GM19455 (cell line): ENCODE results near the gene AMTN.
"Not testable (repeated sequence)": the region's sequence is repeated elsewhere in the genome, so short reads cannot be mapped to it uniquely, and the experiment has no call there.

ENCODE experiments used
- ATAC-seq: cut with Tn5 transposase; IDR thresholded peaks from one replicate; pipeline ENCODE4 v1.9.1; 2021; ENCODE audit not compliant: unreplicated experiment

Gene AMTN, protein sequence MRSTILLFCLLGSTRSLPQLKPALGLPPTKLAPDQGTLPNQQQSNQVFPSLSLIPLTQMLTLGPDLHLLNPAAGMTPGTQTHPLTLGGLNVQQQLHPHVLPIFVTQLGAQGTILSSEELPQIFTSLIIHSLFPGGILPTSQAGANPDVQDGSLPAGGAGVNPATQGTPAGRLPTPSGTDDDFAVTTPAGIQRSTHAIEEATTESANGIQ

DNA sequence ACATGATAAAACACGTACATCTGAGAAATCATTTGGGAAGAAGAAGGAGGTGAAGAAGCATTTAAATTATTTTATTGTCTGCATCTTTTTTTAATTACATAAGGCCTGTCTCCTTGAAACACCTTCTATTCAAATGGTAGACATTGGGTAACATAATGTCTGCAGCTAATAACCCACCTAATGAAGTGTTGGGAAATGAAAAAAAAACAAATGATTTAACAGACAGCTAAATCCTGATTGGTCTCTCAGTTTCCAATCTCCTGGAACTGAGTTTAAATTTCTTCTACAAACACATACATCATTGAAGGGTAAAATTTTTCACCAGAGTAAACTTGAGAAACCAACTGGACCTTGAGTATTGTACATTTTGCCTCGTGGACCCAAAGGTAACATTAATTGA, at the start of gene AMTN:
AMTN (plus strand) TSS at position 301 of the 400 bp plus-strand sequence. CDS start 209 bp downstream, outside the sequence.
- ATAC-seq = no peak

DNA sequence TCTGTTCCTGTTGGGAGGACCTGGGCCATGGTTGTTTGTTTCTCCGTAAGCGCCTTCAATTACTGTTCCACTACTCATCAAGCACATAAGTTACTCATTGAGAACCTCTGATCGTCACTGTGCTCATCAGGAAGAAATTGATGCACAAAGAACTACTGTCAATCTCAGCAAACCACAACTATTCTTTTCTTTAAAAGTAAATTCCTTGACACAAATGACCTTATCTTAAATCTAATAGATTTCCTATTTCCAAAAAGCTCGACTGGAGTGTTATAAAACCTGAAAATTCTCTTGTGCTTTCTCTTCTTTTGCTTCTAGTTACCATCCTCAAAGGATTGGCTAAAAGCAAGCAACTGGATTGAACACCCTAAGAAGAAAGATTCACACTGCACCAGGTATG, 46.5 kb upstream of the AMTN start, which contains the start of gene MUC7:
MUC7 (plus strand) TSS at position 301 of the 400 bp plus-strand sequence. CDS start 1,825 bp downstream, outside the sequence.
- ATAC-seq = no peak

DNA sequence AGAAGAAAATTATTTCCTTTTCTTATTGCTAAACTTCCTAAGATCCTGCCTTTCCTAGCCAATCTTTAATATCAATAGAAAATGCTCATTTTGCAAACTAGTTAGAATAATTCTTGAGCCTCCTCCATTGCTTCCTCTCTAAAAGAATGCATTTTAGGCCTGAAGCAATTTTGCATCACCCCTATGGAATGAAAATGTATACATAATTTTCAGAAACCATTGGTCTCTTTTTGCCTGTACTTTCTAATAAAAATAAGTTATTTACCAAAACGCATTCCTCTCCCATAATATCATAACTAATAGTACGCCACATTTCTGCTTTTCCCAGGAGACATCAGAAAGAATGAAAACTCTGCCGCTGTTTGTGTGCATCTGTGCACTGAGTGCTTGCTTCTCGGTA, 44.7 kb upstream of the AMTN start:
- ATAC-seq = no peak

DNA sequence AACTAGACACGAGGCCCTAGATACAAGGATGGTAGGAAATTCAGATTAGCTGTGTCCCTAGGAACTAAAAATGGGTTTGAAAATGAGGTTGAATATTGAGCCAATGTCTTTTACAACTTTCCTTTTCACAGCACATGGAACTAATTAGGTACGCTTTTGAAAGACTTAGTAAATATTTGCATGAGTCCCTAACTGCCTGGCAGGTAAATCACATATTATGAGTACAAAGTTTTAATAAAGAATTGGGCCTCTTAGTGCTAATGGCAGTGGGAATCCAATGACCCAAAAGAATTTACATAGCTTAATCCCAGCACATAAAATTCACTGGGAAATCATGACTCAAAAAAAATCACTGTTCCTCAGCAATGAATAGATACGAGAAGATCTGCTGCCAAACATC, 29.6 kb upstream of the AMTN start:
- no peak for ATAC-seq

DNA sequence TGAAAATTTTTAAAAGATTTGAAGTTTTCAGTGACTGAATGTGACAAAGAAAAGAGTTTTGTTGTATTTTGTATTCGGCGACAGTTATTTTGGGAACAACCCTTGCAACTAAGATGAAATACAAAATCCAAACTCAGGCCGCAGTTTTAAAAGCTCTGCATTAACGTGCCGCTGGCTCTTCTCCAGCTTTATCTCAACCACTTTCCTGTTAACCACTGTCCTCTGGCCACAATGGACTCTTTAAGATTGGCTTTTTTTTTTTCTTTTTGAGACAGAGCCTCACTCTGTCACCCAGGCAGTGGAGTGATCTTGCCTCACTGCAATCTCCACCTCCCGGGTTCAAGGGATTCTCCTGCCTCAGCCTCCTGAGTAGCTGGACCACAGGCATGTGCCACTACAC, 22.1 kb upstream of the AMTN start:
- ATAC-seq = no peak

DNA sequence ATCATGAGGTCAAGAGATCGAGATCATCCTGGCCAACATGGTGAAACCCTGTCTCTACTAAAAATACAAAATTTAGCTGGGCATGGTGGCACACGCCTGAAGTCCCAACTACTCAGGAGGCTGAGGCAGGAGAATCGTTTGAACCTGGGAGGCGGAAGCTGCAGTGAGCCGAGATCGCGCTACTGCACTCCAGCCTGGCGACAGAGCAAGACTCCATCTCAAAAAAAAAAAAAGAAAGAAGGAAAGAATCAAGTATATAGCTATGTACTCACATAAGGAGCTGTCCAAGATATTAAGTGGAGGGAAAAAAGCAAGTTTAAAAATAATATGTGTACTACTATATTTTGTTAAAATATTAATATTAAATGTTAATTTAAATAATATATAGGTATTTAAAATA, 16.5 kb upstream of the AMTN start:
- not testable (repeated sequence) for ATAC-seq

DNA sequence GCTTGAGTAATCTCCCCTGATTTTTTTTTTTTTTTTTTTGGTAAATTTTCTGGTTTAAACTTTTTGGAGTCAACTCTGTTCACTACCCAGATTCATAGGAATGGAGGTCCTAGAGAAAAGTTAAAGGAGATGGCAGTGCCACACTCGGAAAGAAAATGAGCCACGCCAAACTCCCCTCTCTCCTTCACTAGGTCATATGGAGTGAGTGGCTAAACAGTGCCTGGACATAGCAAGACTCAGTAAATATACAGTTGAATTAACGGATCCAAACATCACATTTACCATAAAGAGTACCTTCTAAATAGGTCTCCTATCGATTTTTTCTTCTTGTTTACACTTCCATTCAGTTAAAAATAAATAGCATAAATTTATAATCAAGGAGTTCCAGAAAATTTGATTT, 13.6 kb upstream of the AMTN start:
- ATAC-seq = no peak

DNA sequence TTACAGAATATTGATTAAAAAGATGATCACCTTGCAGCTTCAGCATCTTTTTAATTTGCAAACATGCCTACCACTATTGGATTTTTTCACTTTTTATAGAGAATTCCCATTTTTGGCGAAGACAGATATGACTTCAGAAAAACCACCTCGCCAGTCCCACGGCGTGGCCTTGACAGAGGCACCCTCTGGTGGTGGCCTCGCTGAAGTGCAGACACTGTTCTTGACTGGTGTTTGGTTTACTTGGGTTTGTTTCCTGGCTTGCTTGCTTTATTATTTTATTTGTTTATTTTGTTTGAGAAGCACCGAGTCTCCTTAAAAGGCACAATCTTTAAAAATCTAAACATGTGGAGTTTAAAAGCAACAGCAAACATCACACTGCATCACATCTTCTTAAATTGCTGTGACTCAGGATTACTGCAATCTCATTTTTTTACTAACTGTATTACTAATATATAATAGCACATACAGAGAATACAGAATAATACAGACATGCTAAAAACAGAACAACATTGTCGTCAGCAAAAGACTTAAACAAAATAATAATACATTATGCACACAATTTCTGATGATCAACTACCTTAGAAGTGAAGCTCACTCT, 13.1 kb upstream of the AMTN start:
- peak; percentile 93 for ATAC-seq

DNA sequence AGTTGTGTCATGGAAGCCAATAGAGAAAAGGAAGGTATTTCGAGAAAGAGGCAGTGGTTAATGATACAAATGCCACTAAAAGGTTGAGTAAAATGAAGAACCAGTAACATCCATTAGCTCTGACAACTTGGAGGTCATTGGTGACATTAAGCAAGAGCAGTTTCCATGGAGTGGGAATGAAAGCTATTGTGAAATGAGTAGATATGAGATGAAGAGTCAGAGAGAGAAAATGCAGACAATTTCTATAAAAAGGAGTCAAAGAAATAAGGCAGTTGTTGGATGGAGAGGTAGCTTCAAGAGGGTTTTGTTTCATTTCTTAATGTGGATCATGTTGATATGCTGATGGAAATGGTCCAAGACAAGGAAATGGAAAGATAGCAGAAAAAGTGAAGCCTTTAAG, 9.6 kb upstream of the AMTN start:
- no peak for ATAC-seq

DNA sequence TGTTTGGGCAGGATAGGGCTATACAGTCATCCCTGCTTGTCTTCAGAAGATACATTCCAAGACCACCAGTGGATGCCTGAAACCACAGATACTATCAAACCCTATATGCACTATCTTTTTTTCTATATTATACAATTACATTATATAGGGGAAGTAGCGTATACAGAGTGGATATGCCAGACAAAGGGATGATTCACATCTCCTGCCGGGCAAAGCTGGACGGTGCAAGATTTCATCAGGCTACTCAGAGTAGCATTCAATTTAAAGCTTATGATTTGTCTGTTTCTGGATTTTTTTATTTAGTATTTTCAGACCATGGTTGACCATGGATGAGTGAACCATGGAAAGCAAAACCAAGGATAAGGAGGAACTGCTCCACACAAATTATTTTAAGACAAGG, 7.0 kb upstream of the AMTN start:
- no peak for ATAC-seq

DNA sequence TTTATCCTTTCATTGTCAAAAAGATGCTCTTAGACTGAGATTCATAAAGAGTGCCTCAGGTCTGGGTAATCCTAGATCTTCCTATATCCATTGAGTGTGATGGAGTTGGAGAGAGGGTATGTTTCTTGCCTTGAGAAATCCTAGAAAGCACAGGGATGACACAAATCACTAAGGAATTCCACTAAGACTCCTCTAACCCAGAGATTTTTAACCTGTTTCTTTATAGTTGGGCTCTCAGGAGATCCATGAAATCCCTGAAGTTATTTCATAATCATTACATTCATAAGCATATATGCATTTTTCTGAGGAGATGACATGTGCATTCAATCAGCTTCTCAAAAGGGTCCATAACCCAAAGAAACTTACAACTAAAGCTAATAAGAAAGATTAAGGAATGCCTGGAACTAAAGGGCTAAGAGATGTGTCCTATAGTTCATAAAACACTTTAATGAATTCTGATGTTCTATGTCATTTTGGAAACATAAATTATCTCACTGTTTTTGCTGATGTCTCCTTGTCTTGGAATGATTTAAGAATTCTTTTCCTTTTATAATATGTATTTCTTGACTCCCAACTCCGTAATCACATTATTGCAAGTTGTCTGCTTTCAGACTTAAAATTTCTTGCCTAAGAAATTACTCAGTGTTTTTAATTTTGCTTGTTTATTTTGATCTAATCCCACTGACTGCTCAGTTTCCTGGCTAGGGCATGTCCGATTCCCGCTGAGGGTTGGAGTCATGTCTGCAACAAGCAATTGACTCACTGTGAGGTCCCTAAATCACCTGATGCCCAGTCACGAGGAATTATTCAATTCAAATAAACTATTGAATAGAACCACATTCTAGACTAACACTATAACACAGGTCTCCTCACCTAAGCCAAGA, 2.8 kb upstream of the AMTN start:
- no peak for ATAC-seq

DNA sequence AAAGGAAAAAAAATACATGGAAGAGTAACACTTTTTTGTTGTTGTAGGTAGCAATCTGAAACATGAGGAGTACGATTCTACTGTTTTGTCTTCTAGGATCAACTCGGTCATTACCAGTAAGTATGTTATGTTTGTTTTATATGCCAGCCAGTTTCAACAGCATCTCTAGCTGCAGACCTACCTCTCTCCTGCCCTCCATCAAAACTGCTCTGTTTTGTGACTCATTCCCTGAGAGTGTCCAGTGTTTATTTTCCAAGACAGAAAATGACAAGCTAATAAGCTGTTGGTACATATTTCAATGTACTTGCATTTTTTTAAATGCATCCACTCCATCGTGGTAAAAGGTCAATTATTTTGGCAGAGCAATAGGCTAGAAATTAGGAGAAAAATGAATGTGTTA, 347 bp downstream of the AMTN start:
- ATAC-seq = no peak

DNA sequence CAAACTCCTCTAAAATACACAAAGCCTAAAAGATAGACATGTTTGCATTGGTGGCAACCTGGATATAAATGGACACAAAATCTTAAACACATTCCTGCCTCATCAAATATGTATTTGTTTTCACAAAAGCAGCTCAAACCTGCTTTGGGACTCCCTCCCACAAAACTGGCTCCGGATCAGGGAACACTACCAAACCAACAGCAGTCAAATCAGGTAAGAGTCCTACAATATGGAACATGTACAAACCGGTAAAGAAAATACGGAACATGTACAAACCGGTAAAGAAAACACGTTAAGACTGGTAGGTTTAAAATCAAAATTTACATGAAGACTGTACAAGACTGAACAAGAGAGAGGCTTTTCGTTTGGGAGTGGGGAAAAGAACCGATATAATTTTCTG, 4.3 kb downstream of the AMTN start:
- no peak for ATAC-seq

DNA sequence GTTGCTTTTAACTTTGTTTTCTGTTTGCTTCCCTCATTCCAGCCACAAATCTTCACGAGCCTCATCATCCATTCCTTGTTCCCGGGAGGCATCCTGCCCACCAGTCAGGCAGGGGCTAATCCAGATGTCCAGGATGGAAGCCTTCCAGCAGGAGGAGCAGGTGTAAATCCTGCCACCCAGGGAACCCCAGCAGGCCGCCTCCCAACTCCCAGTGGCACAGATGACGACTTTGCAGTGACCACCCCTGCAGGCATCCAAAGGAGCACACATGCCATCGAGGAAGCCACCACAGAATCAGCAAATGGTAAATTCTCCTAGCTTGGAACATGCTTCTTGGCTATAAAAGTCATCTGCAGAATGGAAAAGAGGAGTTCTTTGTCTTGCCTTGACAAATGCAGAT, 12.6 kb downstream of the AMTN start:
- no peak for ATAC-seq

DNA sequence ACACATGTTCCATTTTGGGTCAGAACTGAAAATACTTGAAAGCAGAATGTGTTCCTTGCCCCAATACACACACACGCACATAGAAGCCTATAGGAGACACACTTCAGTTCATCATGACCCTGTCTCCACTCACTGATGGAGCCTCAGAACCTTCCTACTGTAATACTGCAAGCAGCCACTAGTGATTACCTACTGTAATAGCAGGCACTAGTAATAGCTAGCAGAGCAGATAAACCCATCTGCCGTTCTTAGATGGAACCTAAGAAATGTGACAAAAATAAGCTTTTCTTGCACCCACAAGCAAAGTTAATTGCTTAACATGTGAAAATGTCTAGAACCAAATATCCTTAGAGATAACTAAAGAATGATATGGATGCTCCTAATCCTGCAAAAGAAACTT, 13.6 kb downstream of the AMTN start:
- ATAC-seq = no peak

DNA sequence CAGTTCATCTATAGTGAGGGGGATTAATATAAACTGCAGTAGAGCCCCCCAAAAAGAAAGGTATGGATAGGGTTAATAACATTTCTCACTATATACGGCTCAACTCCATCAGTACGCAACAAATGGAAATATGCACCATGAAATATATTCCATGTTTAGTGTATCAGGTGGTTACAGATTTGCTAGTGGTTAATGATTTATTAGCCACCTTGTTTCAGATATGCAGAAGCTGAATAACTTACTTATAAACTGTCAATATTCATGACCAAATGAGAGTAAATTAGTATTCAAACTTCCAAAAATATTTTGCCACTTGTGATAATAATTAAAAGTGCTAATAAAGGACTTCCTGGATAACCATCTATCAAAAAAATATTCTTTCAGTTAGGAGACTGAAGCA, 14.8 kb downstream of the AMTN start:
- ATAC-seq = no peak

DNA sequence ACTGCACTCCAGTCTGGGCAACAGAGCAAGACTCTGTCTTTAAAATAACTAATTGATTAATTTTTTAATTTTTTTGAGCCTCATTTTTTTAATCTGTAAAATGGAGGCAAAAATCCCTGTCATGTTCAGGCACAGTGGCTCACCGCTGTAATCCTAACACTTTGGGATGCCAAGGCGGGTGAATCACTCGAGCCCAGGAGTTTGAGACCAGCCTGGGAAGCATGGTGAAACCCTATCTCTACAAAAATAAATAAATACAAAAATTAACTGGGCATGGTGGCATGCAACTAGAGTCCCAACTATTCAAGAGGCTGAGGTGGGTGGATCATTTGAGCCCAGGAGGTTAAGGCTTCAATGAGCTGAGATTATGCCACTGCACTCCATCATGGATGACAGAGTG, 15.4 kb downstream of the AMTN start:
- no peak for ATAC-seq

DNA sequence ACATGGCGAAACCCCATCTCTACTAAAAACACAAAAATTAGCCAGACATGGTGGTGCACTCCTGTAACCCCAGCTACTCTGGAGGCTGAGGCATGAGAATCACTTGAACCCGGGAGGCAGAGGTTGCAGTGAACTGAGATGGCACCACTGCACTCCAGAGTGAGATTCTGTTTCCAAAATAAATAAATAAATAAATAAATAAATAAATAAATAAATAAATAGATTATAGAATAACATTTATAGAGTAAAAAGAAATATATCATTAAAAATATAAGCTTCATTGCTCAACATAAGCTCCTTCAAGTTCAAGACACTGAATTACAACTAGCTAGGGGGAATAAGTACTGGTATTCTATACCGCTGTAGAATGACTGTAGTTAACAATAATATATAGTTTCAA, 16.5 kb downstream of the AMTN start:
- ATAC-seq = not testable (repeated sequence)

DNA sequence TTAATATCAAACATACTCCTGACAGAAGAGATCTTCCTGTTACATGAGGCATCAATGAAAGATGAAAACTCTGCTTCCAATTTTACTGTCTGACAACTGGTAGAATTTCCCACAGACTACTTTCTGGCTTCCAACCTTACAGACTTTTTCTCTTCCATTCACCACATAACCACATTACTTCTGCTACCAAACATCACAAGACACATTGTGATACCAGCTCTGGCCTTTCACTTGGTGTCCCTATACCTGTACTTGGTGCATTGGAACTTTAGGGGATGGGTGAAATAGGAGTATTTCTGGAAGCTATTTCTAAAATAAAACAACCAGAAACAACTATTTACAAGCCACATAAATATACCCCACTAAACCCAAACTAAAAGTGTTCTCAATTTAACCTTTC, 20.5 kb downstream of the AMTN start:
- ATAC-seq = no peak

DNA sequence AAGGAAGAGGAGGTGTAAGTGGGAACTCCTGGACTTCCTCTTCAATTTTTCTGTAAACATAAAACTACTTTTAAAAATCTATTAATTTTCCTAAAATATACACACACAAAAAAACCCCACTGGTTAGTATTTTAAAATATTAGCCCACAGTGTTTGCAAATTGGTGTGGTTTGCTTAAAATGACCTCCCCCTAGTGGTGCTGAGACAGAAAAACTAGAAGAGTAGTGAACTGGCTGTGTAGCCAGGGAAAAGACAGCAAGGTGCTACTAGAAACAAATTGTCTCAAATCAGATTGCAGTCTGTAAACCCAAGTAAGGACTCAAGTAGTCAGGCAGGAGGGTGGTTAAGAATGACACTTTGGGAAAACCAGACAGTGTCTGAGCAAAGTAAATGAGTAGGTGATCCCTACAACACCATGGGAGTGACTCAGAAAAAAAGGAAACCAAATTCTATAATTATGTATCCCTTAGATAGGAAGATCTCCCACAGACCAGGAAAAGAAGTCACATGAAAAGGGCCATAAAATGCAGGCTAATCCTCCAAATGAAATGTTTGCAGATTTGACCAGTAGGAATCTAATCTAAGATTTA, 26.0 kb downstream of the AMTN start:
- ATAC-seq = peak; percentile 54

DNA sequence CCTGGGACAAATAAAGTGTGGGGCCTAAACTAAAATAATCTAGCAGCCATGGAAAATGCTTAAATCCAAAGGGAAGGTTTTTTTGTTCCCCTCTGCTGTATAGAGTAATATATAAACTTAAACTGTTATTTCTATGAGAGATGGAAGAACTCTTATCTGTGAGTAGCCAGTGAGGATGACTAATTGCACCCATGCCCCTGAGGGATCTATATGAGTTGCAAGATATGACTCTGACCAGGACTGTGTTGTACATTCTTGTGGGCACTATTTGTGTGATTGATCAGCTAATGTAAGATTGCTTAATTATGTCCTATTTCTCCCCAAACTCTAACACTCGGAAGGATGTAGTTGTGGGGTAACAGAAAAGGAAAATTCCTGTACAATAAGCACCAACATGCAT, 38.5 kb downstream of the AMTN start:
- no peak for ATAC-seq
